Measurements from ENCODE around the gene VPS13C. TPM values are rescaled to one million over a fixed set of nuclear protein-coding genes. Genes with fewer than 3 reads are reported as not detected.
"Not testable (repeated sequence)": the region's sequence is repeated elsewhere in the genome, so short reads cannot be mapped to it uniquely, and the experiment has no call there.

The VPS13C gene
- total RNA-seq, 1 experiment from 2014 or later = 13.0 TPM

DNA sequence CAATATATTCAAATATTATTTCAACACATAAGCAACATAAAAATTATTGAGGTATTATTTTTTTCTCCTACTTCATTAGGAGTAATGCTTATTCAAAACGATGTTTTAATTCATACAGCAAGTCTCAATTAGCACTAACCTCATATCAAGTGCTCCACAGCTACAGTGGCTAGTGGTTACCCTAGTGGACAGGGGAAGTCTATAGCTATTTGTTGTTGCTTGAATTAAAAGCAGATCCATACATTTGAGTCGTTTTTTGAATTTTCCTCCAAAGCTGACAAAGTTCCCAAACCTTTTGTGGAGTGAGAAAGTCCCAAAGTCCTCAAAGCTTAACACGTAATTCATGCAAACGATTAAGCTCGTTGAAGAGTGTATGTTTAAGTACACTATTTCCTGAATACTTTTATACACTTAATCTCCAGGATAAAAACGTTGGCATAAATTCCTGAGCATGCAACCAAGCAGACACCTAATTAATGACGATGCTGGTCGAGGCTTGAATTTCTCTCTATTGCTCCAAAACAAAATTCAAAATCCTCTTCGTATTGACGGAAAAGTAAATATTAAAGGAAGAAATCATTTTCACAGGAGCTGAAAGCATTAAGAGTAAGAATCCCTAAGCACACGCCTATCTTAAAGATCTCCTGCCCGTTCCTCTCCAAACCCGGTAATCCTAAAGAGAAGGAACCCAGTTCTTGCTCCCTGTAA is 985 bp downstream of the VPS13C start:
- DNase-seq = no peak

DNA sequence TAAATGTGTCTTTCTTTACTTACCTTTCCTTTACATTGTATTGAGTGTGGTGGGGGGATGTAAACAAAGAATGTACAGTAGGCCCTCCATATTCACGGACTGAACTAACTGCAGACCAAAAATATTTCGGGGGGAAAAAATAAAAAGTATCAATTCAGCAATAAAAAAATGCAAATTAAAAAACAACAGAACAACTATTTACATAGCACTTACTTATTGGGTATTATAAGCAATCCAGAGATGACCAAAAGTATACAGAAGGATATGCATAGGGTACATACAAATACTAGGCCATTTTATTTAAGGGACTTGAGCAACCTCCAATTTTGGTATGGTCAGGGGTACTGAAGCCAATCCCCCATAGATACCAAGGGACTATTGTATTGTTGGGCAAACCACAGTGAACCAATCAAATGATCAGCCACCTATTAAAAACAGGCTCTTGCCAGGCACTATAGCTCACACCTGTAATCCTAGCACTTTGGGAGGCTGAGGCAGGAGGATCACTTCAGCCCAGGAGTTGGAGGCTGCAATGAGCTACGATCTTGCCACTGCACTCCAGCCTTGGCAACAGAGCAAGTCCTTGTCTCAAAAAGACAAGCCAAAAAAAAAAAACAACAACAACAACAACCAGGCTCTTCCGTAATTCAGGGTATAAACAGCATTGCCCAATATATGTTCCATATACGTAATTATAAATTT is 1.8 kb downstream of the VPS13C start:
- Histone ChIP-seq H3K9me3 (no peaks in the 10 kb centered on the region), H3K36me3 (no peaks in the 10 kb centered on the region), H3K27me3 (no peaks in the 10 kb centered on the region), H3K4me3 (no peak overlapping the region; the same call in 1 of the 2 replicates)
- DNase-seq = no peak

More for the DNA sequence above, 985 bp downstream of the VPS13C start:
- Histone ChIP-seq H3K4me3 (peak overlapping the region; percentile 78), H3K27me3 (no peaks in the 10 kb centered on the region), H3K9me3 (no peaks in the 10 kb centered on the region), H3K36me3 (no peaks in the 10 kb centered on the region)

DNA sequence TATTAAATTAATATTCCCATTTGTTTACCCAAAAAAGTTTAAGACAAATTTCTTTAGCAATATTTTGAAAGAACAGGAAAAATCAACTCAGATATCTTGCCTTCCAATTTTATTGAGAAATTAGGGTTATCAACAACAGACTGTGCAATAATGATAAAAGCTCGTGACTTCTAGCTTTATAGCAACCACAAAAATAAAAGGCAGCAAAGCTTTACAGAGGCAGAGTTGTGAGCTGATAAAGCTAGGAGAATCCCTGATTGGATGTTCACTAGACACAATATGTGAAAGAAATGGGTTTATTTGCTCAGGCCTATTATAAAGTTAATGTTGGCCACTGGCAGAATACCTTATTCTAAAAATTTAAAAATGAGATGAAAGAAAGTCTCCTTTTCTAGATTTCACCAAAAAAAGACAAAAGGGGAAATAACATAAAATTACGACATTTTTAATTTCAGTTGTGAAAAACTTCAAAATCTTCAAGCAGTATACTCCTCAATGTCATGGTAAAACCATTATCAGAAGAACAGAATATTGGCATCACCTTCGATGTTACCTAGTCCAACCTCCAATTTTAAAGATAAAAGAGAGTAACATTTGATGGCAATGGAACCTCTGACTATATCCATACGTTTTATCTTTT is 2.8 kb downstream of the VPS13C start:
- no peak for DNase-seq
- Histone ChIP-seq H3K4me3 (no peak overlapping the region), H3K36me3 (no peaks in the 10 kb centered on the region), H3K27me3 (no peaks in the 10 kb centered on the region), H3K9me3 (no peaks in the 10 kb centered on the region)

DNA sequence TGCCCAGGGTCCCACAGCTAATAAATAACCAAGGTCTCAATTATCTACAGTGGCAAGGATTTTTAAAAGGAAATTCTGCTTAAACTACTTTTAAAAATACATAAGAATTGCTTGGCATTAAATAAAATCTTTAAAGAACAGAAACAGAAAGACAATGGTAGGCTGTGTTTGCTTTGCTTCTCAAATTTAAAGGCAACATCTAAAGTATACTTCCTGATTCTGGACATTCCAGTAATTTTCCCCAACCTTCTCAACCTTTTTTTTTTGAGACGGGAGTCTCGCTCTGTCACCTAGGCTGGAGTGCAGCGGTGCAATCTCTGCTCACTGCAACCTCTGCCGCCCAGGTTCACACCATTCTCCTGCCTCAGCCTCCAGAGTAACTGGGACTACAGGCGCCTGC is 5.3 kb downstream of the VPS13C start:
- Histone ChIP-seq H3K36me3 (no peaks in the 10 kb centered on the region), H3K27me3 (no peaks in the 10 kb centered on the region), H3K4me3 (no peak overlapping the region), H3K9me3 (no peaks in the 10 kb centered on the region)
- DNase-seq = no peak

DNA sequence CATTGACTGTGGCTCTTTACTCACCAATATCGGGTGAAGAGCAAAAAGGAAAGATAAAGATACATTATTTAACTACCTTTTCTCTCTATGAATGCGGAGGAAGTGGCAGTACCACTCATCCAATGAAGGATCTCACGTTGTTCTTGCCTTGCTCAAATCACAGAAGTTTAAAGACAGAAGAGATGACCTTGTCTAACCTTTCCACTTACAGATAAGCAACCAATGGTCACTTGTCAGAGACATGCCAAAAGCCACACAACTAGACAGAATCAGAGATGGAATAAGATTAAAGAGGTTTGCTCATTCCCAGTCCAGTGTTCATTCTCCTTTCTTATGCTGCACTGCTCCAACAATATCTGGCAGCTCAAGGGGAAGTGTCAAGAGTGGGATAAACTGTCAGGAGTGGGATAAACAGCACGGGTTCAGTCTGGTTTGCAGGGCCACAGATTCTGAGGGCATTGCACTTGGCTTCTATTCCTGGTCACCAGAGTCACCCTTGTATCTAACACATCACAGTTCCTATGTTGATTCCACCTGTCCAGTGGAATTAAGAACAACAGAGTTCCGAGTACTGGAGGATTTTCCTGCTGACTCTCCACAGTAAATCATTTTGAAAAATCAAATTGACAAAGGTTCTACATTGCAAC is 6.7 kb downstream of the VPS13C start:
- no peak overlapping the region for H3K4me3 ChIP-seq
- DNase-seq = no peak
- H3K9me3 ChIP-seq = no peaks in the 10 kb centered on the region; the same call in 1 of the 2 replicates
- H3K36me3 ChIP-seq = no peaks in the 10 kb centered on the region
- H3K27me3 ChIP-seq = no peaks in the 10 kb centered on the region

DNA sequence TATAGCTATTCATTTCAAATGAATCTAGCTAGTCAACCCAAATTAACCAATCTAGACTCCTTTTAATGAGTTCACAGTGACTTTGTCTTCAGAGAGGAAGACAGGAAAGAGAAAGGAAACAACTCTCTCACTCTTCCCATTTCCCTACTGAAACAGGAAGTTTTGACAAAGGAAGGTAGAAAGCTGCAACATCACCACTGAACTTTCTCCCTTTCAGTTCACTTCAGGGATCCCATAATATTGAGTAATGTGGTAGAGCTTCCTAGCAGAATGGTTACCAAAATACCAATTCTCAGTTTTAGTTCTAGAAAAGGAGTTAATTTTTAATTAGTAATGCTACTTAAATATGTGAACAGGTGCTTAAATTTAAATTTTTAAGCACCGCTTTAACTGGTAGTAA is 7.5 kb downstream of the VPS13C start:
- DNase-seq = no peak
- Histone ChIP-seq H3K9me3 (no peaks in the 10 kb centered on the region; the same call in 1 of the 2 replicates), H3K36me3 (no peaks in the 10 kb centered on the region), H3K27me3 (no peaks in the 10 kb centered on the region), H3K4me3 (no peak overlapping the region)

DNA sequence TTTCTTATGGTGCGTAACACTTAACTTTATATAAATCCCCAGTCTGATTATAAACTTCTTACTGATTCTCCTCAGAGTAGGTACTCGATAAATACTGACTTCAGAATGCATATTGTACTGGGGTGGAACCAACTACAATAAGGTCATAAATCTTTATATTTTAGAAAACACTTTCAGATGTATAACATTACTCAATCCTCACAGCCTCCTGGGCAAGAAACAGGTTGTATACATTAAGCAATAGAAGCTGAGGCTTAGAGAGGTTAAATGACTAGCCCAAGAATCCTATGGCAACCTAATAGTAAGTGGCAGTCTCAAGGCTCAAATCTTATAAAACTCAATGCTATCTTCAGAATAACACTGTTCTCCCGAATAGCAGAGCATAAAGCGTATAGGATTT is 9.1 kb downstream of the VPS13C start:
- Histone ChIP-seq H3K27me3 (no peaks in the 10 kb centered on the region), H3K36me3 (no peaks in the 10 kb centered on the region), H3K9me3 (no peaks in the 10 kb centered on the region; the same call in 1 of the 2 replicates), H3K4me3 (no peak overlapping the region)
- no peak for DNase-seq

DNA sequence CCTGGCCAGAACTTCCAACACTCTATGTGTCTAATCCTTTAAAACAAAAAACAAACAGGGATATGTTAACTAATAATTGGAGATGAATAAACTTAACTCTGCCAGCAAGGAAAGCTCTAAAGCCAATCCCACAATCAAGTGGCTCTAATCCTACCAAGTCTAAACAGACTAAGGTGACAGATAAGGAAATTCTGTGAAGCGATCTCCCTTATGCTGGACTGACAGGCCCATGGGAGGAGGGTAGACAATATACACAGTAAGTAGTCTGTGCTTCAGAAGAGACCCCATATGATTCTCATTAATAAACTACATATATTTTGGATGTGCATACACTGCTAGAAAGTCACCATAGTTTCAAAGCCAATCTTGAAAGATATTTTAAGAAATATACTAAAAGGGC is 10.1 kb downstream of the VPS13C start:
- no peak for DNase-seq
- Histone ChIP-seq H3K4me3 (no peak overlapping the region), H3K9me3 (no peaks in the 10 kb centered on the region; the same call in 1 of the 2 replicates), H3K36me3 (no peaks in the 10 kb centered on the region), H3K27me3 (no peaks in the 10 kb centered on the region)

DNA sequence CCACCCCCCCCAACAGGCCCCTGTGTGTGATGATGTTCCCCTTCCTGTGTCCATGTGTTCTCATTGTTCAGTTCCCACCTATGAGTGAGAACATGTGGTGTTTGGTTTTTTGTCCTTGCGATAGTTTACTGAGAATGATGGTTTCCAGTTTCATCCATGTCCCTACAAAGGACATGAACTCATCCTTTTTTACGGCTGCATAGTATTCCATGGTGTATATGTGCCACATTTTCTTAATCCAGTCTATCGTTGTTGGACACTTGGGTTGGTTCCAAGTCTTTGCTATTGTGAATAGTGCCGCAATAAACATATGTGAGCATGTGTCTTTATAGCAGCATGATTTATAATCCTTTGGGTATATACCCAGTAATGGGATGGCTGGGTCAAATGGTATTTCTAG is 12.0 kb downstream of the VPS13C start:
- H3K9me3 ChIP-seq, DNase-seq, H3K36me3 ChIP-seq, H3K4me3 ChIP-seq, H3K27me3 ChIP-seq: not testable (repeated sequence)

DNA sequence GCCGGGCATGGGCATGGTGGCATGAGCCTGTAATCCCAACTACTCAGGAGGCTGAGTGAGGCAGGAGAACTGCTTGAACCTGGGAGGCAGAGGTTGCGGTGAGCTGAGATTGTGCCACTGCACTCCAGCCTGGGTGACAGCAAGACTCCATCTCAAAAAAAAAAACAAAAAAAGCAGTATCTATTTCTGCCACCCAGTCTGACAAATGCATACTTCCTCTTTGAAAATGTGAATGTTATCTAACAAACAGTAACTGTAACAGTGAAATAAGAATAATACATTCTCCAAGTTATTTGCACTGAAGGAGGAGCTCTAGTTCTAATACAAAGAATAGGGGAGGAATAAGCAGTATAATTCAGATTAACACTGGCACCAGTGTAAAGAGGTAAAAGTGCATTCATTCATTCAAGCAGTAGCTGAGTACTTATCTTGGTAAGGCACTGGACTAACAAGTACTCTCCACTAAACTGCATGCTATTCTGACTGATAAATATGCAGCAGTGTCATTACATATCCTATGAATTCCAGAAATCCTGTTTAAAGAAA is 12.9 kb downstream of the VPS13C start:
- no peaks in the 10 kb centered on the region; the same call in 1 of the 2 replicates for H3K9me3 ChIP-seq
- no peak overlapping the region for H3K4me3 ChIP-seq
- no peaks in the 10 kb centered on the region for H3K27me3 ChIP-seq
- no peak for DNase-seq
- H3K36me3 ChIP-seq = no peaks in the 10 kb centered on the region

DNA sequence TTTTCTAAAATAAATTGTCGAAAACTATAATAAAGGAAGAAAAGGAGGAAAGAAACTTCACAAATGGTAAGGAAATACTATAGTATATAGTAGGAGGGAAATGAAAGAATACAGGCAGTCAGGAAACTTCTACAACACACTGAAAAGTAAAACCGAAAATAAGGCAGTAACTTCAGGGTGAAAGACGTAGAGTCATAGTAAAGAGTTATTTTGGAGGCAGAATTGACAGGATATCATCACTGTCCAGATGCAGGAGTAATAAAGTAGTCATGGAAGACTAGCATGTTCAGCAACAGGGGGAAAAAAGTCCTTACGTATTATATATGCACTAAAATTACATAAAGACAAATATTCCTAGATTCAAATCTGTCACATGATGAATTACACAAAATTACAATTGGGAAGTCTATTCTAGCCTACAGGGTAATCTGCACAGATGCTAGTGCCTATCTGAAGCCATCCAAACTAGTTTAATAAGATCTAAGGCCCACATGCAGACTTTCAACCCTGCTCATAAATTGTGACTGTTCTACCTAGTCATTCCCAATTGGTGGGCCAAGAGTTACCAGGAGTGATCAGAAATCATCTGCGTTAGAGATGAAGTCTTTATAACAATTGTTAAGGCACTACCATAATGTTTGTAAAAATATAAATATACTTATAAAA is 14.0 kb downstream of the VPS13C start:
- H3K27me3 ChIP-seq = no peaks in the 10 kb centered on the region
- DNase-seq = no peak
- H3K36me3 ChIP-seq = no peaks in the 10 kb centered on the region
- H3K4me3 ChIP-seq = no peak overlapping the region
- no peaks in the 10 kb centered on the region; the same call in 1 of the 2 replicates for H3K9me3 ChIP-seq

DNA sequence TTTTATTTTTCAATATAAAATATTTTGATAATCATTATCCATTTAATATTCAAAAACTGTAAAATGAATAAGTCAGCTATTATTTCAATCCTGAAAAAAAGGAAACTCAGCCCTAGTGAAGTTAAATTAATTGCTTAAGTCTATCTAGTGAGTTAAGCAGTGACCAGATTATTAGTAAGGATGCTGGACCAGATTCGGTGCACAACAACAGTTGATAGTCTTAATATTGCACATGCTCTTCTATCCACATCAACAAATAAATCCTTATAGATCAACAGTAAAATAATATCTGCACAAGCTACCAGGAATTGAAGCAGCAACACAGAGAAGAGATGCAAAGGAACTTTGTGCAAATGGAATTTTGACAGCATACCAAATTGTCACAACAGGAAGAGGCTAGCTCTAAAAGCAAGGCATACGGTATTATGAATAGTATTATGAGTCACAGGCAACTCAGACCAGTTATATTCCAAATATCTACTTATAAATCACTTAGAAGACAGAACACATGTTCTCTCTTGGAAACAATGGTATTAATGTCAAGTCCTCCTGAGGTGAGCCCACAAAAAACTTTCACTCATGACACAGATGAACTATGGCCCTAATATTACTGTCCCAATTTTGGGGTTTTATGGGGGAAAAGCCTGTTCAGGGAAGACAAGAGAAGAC is 24.9 kb downstream of the VPS13C start:
- no peaks in the 10 kb centered on the region for H3K9me3 ChIP-seq
- no peaks in the 10 kb centered on the region for H3K27me3 ChIP-seq
- H3K36me3 ChIP-seq = peaks cover 11% of the 10 kb centered on the region
- DNase-seq = no peak
- H3K4me3 ChIP-seq = no peak overlapping the region

DNA sequence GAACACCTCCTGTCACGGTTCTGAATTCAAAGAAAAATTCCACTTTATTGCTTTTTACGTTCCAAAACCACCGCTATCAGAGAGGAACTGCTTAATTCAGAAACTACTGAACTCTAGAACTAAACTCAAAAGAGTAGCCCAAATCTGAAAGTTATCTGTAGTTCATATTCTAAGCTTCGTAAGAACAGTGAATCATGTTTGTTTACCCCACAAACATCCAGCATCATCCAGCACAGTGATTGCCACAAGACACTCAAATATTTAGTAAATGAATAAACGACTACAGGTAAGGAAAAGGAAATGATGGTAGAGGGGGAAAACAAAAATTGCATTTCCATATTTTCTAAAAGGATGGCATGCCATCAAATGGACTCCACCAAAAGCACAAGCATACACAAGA is 32.3 kb downstream of the VPS13C start:
- no peak for DNase-seq
- Histone ChIP-seq H3K4me3 (no peak overlapping the region), H3K27me3 (no peaks in the 10 kb centered on the region), H3K36me3 (peaks cover 1% of the 10 kb centered on the region; the same call in 1 of the 2 replicates), H3K9me3 (no peaks in the 10 kb centered on the region)

DNA sequence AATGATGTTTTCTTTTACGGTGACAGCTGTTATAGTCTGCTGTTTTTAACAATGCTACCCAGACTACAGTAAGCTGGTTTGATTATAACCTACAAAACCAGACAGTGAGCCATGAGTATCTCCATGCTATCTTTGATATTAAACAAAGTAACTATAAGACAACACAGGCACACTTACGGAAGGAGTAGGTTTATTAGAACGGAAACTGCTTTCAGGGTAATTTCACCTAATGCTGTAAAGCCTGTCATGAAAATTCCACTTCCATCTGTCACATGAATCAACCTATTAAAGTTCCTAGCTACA is 33.0 kb downstream of the VPS13C start:
- Histone ChIP-seq H3K4me3 (no peak overlapping the region), H3K9me3 (no peaks in the 10 kb centered on the region), H3K27me3 (no peaks in the 10 kb centered on the region), H3K36me3 (no peaks in the 10 kb centered on the region; the same call in 1 of the 2 replicates)
- DNase-seq = no peak

DNA sequence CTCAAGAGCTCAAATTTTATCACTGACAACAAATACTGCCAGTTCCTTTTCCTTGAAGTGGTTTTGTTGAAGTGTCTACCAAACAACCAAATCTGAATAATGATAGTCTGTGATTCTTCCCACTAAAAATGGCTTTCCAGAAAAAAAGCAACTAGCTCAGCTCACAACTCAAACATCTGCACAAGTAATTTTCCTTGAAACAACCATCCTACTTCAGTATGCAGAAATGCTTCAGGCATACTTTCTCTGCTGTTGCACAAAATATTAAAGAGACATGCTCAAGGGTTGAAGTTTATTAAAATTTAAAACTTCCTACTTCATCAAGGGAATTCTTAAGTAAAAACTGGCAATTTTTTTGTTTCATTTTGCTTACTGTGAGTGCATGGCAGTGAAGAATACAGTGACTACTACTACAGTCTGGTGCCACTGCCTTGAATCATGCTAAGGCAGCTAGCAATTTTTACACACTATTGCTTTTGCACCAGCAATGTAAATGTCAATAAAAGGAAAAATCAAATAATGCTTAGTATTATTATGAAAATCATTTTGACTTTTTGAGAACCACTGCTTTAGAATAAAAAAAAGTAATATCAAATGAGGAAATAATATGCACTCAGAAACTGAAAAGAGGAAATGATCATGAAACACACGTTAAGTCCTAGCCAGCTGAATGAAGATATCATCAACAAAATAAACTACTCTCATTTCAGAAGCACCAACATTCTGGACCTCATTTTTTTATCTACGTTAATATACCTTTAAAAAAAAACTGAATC is 33.6 kb downstream of the VPS13C start:
- no peaks in the 10 kb centered on the region for H3K9me3 ChIP-seq
- no peak for DNase-seq
- no peaks in the 10 kb centered on the region for H3K27me3 ChIP-seq
- H3K4me3 ChIP-seq = no peak overlapping the region
- no peaks in the 10 kb centered on the region; the same call in 1 of the 2 replicates for H3K36me3 ChIP-seq
